HG03457 (cell line): Measurements from ENCODE around the gene STK39.

Experiments used
- ATAC-seq: cut with Tn5 transposase; IDR thresholded peaks from one replicate; pipeline ENCODE4 v1.9.1; 2021; ENCODE audit warnings: moderate number of reproducible peaks; ENCODE audit not compliant: unreplicated experiment

The STK39 gene

GRCh38 chr2:168210895-168211570 lies 36.4 kb downstream of the STK39 start:
- ATAC-seq, result no peak

DNA sequence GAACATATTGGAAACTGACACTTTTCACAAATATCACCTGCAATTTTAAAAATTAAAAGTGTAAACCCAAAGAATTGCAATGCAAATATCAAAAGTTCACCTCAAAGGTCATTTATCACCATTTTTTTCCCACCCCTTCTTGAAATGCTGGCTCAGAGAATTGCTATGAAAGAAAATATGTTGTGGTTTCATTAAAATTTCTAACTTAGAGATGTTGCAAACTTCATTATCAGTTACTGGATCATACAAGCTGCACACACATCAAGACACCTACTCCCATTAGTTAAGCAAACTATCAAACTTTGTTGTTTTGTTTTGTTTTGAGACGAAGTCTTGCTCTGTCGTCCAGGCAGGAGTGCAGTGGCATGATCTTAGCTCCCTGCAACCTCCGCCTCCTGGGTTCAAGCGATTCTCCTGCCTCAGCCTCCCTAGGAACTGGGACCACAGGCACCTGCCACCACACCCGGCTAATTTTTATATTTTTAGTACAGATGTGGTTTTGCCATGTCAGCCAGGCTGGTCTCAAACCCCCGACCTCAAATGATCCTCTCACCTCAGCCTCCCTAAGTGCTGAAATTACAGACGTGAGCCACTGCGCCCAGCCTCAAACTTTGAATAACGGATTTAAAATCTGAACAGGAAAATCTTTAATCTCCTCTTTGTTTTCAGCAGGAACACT lies 37.0 kb downstream of the STK39 start:
- ATAC-seq, result no peak

DNA sequence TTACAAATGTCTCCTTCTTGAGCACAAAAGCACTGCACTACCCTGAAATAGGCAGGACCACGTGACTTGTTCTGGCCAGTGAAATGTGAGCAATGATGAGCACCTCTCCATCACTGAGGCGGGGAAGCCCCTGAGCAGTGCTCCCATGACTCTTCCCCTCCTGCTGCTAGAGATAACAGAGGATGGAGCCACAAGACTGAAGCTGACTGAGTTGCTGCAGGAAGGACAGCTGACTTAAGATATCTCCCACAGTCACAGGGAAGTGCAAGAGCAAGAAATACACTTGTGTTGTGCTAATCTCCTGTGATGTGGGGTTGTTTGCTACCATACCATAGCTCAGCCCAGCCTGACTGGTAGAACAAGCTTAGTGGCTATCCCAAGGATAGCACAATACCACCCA lies 38.7 kb downstream of the STK39 start:
- no peak for ATAC-seq

- no peak for ATAC-seq
These were observed 39.5 kb downstream of the STK39 start for GRCh38 chr2:168207851-168208250.

DNA sequence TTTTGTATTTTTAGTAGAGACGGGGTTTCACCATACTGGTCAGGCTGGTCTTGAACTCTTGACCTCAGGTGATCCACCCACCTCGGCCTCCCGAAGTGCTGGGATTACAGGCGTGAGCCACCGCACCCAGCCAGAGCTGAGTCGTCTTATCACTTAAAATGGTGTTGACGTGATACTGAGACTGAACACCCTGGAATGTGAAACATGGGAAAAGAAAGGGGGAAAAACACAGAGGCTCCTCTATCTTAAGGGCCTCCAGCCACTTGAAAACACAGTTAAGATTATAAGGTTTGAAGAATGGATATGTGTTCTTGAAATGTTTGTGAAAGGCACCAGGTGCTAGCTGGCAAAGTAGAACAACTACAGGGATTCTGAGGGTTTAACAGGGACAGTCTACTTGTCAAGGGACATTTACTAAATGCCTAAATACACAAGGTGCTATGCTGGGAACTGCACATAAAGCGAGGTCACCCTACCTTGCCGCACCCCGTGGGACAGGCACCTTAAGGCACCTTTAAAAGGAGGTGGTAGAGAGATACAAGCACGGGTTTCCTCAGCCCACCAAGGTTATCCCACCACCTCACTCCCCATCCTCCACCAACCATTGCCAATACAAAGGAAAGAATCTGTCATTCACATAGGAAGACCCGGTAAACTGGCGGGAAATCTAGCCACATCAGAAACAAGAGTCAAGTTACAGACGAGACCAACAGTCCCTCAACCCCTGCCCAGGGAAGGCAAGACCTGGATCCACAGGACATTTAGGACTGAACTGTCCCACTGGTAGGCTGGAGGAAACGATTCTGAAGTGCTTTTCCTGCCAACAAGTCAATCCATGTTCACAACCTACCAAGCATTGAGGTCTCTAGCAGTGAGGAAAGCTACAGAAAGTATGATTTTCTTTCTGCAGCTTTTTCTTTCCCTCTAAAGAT lies 43.4 kb downstream of the STK39 start:
- ATAC-seq, result no peak

- ATAC-seq, result no peak
These were observed 45.7 kb downstream of the STK39 start for GRCh38 chr2:168201584-168202116.

DNA sequence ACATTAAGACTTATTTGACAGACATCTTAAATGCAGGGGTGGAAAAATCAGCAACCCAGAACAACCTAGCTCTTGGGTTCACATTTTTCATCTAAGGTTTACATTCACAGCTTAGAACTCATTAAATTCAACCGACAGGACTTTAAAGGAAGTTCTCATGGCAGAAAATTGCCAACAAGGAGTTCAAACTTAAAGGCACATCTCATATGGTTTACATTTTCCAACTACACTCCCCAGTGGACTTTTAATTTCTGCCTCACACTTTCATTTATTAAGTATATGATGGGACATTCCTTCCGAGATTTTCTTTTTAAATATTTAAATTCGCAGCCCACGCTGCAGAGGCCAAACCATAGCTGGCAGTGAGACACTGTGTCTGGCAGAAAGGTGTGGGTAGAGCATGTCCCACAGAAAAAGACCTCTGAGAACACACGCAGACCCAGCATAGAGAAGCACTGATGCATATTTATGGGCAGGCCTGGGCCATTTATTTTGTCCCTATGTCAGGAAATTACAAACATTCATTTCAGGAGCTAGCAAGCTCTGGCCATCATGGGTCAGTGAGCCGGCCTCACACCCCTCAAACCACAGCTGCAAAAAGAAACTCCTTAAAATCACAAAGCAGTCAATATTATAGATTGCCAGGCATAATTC lies 46.3 kb downstream of the STK39 start:
- no peak for ATAC-seq

GRCh38 chr2:168198476-168199207 lies 48.8 kb downstream of the STK39 start:
- no peak for ATAC-seq

DNA sequence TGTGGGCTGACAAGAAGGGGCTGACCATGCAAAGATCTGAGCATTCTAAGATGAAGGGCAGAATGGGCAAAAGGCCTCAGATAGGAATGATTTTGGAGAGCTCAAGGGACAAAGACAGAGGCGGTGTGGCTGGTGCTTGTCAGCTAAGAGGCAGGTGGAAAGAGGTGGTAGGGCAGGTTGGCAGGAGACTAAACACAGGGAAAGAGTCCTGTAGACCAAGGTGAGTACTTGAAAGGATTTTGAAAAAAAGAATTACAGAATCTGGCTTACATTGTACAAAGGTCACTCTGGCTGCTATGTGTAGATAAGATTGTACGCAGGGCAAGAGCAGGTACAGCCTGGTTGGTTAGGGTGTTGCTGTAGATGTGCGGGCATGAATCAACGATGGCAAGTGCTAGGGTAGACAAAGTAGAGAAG lies 50.6 kb downstream of the STK39 start:
- ATAC-seq, result no peak

- ATAC-seq, result peak; percentile 91
These were observed 52.4 kb downstream of the STK39 start for GRCh38 chr2:168194784-168195522.

- no peak for ATAC-seq
These were observed 54.4 kb downstream of the STK39 start for GRCh38 chr2:168192839-168193616.

DNA sequence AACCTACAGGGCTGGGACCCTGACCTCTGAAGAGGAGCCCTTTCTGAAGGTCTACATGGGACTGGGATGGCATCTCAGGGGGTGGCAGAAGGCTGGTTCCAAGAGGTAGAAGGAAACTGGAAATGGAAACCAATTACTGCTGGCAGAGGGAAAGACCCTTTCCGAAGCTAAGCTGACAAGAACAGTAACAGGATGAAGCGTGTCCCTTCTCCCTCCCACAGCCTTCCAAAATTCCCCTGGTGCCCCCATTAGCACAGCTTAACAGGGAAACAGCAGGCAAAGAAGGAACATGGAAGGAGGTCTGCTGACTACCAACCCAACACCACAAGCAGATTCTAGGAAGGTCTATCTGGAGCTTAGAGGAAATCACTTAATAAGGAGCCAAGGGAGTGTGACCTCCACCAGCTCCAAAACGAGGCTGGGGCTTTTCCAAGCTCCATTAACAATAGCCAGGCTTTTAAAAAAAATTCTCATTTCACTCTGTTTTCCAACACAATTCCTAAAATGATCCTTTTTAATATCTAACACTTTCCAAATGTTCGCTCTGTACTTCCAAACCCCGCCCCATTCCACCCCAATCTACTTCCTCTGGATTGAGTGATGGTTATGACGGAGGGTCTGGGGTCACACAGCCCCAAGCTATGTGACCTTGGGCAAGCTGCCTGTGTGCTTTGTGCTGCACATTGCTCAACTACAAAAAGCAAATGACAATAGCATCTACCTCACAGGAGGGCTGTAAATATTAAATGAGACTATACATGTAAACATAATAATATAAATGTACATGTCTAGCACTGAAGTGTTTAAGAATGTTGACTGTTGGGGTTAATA lies 55.2 kb downstream of the STK39 start:
- ATAC-seq, result no peak

DNA sequence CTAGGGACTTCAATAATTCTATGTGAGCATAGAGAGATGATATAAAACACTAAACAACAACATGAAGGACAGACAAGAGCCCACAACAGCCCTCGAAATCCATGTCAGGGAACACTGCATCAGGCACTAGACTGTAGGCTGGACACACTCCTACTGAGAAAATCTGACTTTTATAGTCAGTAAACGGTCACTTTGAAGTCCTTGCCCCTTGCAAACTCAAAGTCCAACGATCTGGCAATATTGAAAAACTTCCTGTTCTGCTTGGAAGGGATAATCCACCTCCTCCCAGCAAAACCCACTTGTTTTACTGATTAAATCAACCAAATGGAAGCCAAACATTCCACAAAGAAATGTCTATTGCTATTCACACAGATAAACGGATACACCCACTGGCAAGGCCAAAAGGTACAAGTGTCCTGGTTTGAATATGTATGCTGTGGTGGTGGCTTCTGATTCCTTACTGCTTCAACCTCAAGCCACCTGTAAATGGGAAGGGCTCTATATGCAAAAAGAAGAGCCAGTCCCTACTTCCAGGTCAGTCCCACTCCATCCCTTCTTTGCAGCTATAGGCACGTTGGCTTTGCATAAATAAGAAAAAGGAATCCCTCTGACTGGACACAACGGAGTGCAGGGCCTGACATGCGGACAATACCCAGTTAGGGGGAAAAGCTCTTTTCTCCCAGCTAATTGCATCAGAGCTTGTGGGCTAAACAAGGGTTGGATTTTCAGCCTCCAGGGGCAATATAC lies 56.6 kb downstream of the STK39 start:
- no peak for ATAC-seq

- no peak for ATAC-seq
These were observed 57.4 kb downstream of the STK39 start for GRCh38 chr2:168189835-168190569.

DNA sequence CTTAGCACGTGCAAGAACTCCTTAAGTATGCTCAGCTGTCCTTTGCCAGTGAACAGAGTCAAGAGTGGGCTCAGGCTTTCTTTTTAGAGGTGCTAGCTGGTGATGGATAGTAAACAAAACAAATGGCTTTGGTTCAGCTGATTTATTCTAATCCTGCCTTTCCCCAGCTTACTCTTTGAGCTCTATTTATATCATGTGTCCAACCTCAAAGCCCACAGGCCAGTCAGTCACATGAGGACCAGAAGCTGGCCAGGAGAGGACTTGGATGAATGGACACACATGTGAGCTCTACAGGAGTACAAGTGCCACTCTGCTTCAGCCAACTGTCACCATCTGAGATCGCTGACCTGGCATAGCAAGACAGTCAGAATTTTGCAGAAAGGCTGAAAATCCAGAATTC lies 59.4 kb downstream of the STK39 start:
- ATAC-seq, result no peak

GRCh38 chr2:168186452-168186851 lies 60.9 kb downstream of the STK39 start:
- ATAC-seq, result no peak
